Measurements from ENCODE around the gene ADAM19.

Gene ADAM19

GRCh38 chr5:157481666-157482065 lies 93.9 kb downstream of the ADAM19 start:
- no peak for DNase-seq

- no peak for DNase-seq
Observed at GRCh38 chr5:157481265-157481664, 94.3 kb downstream of the ADAM19 start.

- DNase-seq, result no peak
Observed at GRCh38 chr5:157479612-157480510, 95.7 kb downstream of the ADAM19 start.

DNA sequence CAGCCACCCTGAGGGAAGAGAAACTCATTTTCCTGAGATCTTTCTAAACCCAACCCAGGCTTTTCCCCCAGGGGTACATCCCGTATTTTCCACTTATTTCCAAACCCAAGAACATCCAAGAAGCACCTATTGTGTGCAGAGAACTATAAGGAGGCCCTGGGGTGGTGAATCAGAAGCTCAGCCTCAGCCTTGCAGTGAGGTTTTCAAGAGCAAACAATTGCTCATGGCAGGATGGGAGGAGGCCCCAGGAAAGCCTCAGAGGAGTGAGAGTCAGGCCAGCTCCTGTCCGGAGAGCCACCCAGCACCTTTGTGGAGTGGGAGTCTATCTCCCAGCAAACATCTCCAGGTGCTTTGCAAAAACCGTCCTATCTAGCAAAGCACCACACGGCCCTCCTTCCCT lies 96.4 kb downstream of the ADAM19 start:
- no peak for DNase-seq

- DNase-seq, result no peak
Observed at GRCh38 chr5:157478726-157479125, 96.8 kb downstream of the ADAM19 start.

- no peak for DNase-seq
Observed at GRCh38 chr5:157477814-157478494, 97.6 kb downstream of the ADAM19 start.

DNA sequence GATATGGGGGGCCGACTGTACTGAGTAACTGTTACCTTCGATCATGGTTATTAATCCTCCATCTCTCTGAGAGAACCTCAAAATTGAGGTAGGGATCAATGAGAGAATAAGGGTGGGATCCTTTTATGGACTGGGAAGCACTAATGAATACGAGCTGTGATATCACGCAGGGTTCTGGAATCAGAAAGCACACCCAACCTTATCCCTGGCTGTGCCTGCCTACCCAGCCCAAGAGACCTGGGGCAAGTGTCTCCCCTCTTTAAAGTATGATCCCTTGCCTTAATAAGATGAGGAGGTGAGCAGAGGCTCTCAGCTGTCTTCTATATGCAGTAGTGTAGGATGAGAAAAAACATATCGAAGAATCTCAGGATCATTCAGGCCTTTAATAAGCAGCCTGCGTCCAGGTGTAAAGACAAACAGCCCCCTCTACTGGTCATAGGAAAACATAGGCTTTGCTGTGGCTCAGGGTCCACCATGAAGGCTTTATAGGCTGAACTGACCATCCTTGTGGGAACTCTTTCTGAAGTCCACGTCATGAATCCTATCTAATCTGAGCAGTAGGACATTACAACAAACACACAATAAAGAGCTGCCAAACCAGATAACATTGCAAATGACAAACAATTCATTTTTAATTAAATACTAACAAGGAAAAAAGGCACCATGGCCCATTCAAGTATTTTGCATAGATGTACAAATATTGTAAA lies 98.7 kb downstream of the ADAM19 start:
- DNase-seq, result no peak

DNA sequence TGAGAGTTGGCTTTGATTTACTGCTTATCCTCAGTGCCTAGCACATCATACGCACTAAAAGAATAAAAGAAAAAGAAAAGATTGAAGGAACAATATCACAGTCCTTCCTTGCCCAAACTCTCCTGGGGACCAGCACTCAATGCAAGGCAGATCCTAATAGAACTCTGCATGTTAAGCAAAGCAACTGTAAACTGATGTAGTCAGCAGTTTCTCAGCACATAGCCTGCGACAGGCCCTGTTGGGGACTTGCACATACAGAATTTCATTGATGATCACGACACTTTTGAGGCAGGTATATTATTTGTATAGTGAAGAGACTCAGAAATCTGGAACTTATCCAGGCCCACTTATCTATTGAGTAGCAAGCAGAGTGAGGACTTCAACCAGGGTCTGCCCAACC lies 100.1 kb downstream of the ADAM19 start:
- DNase-seq, result no peak

DNA sequence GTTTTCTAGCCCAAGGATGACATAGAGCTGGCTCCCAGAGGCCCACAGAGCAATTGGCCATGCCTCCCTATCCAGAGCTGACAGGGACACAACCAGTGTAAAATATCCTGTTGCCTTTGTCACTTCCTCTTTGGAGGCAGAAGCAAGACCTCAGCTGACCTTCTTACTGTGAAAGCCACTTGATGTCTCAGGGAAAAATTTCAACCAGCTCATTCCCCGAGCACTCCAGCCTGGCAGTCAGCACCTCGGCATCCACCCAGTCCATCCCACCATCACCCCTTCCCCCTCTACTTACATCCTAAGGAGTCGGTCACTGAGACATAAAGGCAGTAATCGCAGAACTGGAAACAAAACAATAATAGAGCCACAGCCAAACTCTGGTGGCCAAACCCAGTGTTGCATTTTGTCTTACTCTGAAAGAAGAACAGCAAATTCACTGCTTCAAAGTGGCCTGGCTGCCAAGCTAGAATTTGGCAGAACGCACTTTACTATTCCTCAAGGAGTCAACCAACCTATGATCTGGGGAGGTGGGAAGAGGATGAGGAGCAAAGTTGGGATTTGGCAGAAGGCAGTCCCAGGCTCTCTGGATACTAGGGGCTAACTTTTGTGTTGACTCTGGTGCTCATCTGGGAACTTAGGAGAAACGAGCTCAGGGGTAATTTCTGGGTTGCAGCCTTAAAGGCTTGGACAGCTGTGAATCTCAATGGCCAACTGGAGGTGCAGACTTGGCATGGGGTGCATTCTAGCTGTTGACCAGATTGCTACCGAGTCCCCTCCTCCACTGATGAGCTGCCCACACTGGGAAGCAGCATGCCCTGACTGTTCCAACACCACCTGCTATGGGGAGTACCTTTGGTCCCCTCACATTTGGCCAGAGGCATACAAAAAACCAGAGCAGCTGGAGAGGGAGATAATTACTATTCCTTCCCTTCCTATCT lies 101.9 kb downstream of the ADAM19 start:
- DNase-seq, result no peak

- DNase-seq, result no peak
Observed at GRCh38 chr5:157471709-157472108, 103.9 kb downstream of the ADAM19 start.

GRCh38 chr5:157470631-157471030 lies 104.9 kb downstream of the ADAM19 start:
- DNase-seq, result no peak

DNA sequence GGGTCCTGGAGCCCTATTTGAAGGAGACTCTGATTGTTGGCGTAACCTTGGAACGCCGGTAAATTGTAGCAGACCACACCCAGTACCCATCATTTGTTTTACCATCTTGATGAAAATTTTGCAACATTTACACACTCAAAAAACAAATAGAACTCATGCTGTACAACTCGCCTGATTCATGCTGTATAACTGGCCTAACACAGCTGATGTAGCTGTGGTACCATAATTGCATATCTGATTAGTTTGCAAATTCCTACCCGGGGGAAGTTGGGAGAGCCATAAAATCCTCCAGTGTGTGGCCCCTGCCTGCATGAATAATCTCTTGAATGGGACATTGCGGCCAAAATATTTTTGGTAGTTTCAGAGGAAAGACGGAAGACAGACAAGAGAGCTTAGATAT lies 105.9 kb downstream of the ADAM19 start:
- DNase-seq, result no peak

GRCh38 chr5:157469073-157469472 lies 106.5 kb downstream of the ADAM19 start:
- DNase-seq, result no peak

DNA sequence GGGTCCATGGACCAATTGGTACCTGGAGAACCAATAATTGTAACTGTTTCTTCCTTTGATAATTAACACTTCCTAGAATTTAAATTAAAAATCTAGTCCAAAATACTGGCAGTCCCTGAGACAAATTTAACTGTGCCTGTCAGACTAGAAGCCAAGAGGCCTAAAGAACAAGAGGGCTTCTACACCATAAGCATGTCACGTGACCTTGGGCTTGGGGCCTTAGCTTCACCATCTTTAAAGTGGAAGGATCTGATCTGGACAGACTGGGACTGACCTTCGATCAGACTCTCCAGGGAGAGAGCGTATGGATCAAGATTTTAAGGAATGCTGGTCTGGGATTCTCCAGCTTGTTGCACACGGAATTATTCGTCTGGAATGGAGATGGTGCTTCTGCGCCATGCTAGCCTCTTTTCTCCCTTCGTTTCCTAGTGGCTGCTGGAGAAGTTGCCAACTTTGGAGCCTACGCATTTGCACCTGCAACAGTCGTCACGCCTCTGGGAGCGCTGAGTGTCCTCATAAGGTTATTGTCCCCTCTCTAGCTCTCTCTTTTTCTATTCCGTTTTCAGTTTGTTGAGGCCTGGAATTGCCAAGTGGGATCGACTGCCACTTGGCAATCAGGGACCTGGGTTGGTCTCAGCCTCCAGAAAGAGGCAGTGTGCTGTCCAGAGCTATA lies 107.1 kb downstream of the ADAM19 start:
- DNase-seq, result no peak

DNA sequence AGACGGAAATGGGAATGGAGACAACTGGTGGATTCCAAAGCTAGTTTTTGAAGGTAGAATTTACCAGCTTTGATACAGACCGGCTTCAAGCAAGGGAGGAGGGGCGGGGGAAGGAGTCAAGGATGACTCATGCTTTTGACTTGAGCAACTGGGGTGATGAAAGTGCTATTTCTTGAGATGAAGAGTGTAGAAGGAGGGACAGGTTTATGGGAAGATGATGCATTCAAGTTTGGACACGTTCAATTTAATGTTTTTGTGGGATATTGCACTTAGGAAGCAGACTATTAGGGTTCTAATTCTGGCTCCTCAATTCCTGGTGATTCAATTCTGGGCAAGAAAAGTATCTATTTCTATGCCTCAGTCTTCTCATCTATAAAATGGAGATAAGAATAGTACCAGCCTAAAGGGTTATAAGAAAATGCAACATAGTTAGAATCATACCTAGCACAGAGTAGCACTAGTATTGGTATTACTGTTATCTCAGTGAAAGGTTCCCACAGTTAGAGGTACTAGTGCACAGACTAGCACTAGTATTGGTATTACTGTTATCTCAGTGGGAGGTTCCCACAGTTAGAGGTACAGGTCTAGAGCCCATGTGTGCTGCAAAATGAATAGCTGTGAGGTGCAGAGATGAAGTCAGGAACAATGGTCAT lies 110.9 kb downstream of the ADAM19 start:
- DNase-seq, result no peak

DNA sequence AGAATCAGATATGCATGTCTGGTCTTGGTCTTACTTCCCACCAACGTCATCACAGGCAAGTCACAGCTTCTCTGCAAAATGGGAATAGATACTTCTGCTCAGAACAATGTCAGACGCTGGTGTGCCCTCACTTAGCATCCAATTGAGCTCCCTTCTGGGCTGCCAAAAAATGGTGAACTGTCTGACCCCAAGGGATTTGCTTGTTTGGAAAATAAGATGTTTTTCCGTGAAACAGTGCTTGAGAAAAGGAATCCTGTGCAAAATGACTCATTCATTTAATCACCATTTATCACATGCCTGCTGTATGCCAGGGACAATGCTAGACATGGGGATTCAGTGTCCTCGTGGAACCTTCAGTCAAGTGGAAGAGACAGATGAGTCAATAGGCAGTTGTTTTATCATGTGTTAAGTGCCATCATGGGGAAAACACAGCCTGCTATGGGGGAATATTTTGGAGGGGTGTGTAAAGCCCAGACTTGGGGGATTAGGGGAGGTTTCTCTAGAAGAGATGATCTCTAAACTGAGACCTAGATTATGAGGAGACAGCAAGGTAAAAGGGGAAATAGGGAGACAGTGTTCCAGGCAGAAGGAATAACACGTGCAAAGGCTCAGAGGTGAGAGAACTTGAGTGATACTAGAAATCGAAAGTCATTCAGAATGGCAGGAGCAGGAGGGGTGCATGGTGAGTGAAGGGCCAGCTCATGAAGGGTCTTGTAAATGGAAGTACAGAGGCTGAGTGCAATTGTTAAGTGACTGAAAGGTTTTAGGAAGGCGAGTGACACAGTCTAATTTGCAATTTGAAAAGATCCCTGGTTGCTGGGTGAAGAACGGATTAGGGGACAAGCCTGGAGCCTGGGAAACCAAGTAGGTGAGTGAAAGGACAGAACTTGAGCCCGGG lies 111.7 kb downstream of the ADAM19 start:
- no peak for DNase-seq

GRCh38 chr5:157463081-157463480 lies 112.5 kb downstream of the ADAM19 start:
- DNase-seq, result no peak

DNA sequence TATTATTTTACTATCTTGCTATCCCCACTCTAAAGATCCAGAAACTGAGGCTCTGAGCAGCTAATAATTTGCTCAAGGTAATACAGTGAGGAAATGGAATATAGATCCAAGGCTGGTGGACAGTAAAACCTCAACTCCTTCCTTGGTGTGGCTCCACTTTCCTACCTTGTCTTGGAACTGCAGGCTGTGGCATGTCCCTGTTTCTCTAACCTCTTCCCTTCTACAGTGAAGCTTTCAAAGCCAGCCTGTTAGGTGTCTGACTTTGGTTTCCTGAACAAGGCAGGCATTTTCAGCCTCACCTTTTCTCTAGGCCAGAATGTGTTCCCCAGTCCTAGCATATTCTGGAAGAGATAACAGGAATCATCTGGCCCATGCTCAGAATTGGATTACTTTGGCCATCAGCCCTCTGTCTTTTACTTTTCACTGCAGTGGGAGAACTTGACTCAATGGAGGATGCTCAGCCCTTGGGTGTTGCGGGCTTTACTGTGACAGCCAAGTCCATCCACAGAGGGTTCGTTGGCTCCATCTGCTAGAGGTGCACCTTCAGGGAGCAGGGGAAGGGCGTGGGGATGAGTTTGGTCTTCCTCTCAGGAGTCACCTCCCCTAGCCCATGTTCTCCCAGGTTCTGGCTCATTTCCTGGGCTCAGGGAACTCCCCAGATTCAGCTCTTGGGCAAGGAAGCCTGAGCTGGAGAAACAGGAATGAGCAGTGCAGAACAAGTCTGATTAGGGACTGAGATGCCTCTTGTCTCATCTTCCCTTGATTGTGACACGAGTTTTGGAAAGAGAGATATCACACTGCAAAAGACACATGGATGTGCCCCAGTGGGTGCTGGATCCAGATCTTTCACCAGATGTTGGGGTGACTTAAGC lies 114.4 kb downstream of the ADAM19 start:
- no peak for DNase-seq
